Measurements from ENCODE around the gene TFB2M.
A peak's percentile ranks its signal among the peaks of the same experiment; 100 is the strongest.

TFB2M gene

GRCh38 chr1:246550402-246550801 is 15.7 kb downstream of the TFB2M start:
- DNase-seq = no peak

GRCh38 chr1:246549665-246550064 is 16.4 kb downstream of the TFB2M start:
- no peak for DNase-seq

- DNase-seq = no peak
These were observed 22.1 kb downstream of the TFB2M start for GRCh38 chr1:246544001-246544400.

- no peak for DNase-seq
These were observed 25.1 kb downstream of the TFB2M start for GRCh38 chr1:246540738-246541491.

GRCh38 chr1:246537887-246538286 is 28.2 kb downstream of the TFB2M start:
- DNase-seq = no peak

GRCh38 chr1:246537441-246537840 is 28.6 kb downstream of the TFB2M start:
- DNase-seq = no peak

- peak; percentile 2 for DNase-seq
These were observed 31.9 kb downstream of the TFB2M start for GRCh38 chr1:246534114-246534513.

- DNase-seq = no peak
These were observed 32.6 kb downstream of the TFB2M start for GRCh38 chr1:246533371-246533905.

- DNase-seq = no peak
These were observed 33.5 kb downstream of the TFB2M start for GRCh38 chr1:246532519-246532918.

GRCh38 chr1:246530482-246530881 is 35.6 kb downstream of the TFB2M start:
- no peak for DNase-seq

- no peak for DNase-seq
These were observed 36.9 kb downstream of the TFB2M start for GRCh38 chr1:246528933-246529731.

- DNase-seq = no peak
These were observed 38.5 kb downstream of the TFB2M start for GRCh38 chr1:246527402-246528088.

- no peak for DNase-seq
These were observed 39.1 kb downstream of the TFB2M start for GRCh38 chr1:246526915-246527314.

- DNase-seq = no peak
These were observed 39.7 kb downstream of the TFB2M start for GRCh38 chr1:246526380-246526779.

- DNase-seq = no peak
These were observed 46.5 kb downstream of the TFB2M start for GRCh38 chr1:246519514-246519913.

- no peak for DNase-seq
These were observed 47.4 kb downstream of the TFB2M start for GRCh38 chr1:246518456-246519205.

GRCh38 chr1:246517391-246517790 is 48.7 kb downstream of the TFB2M start:
- no peak for DNase-seq

- no peak for DNase-seq
These were observed 49.9 kb downstream of the TFB2M start for GRCh38 chr1:246516126-246516525.

- DNase-seq = no peak
These were observed 50.6 kb downstream of the TFB2M start for GRCh38 chr1:246515390-246516005.

GRCh38 chr1:246513619-246514343 is 52.3 kb downstream of the TFB2M start:
- DNase-seq = no peak

GRCh38 chr1:246513041-246513440 is 53.0 kb downstream of the TFB2M start:
- DNase-seq = no peak
